Activated T-cell treated with anti-CD3 and anti-CD28 coated beads, Interleukin-2, amount 50 U/mL, for 48 hours (primary cell): ENCODE data around the gene SCRN1.

ENCODE experiments used
- DNase-seq, 2 experiments: peaks; one replicate each; pipeline ENCODE4 v3.0.0-alpha.2; 2020

Gene SCRN1

GRCh38 chr7:30003098-30003497 lies 13.5 kb upstream of the SCRN1 start:
- no peak for DNase-seq

GRCh38 chr7:30001998-30002397 lies 12.4 kb upstream of the SCRN1 start:
- no peak for DNase-seq

- DNase-seq, result no peak
Observed at GRCh38 chr7:29998489-29998888, 8.9 kb upstream of the SCRN1 start.

- DNase-seq, result no peak
Observed at GRCh38 chr7:29996321-29996720, 6.7 kb upstream of the SCRN1 start.

- no peak for DNase-seq
Observed at GRCh38 chr7:29995652-29996051, 6.1 kb upstream of the SCRN1 start.

- no peak for DNase-seq
Observed at GRCh38 chr7:29993140-29993539, 3.5 kb upstream of the SCRN1 start.

GRCh38 chr7:29991937-29992336 lies 2.3 kb upstream of the SCRN1 start:
- no peak for DNase-seq

GRCh38 chr7:29990931-29991330 lies 1.3 kb upstream of the SCRN1 start:
- DNase-seq, result no peak

GRCh38 chr7:29988424-29989256 lies 961 bp downstream of the SCRN1 start:
- peak; percentile 37 to 45 for DNase-seq

GRCh38 chr7:29987811-29988317 lies 1.7 kb downstream of the SCRN1 start:
- no peak for DNase-seq

GRCh38 chr7:29987083-29987482 lies 2.5 kb downstream of the SCRN1 start:
- no peak for DNase-seq

- no peak for DNase-seq
Observed at GRCh38 chr7:29980151-29980550, 9.4 kb downstream of the SCRN1 start.

GRCh38 chr7:29977886-29978651 lies 11.5 kb downstream of the SCRN1 start:
- no peak for DNase-seq

- DNase-seq, result no peak
Observed at GRCh38 chr7:29976673-29977415, 12.8 kb downstream of the SCRN1 start.

- no peak for DNase-seq
Observed at GRCh38 chr7:29976266-29976665, 13.3 kb downstream of the SCRN1 start.

GRCh38 chr7:29975561-29975960 lies 14.0 kb downstream of the SCRN1 start:
- DNase-seq, result no peak

- DNase-seq, result no peak
Observed at GRCh38 chr7:29974286-29974685, 15.3 kb downstream of the SCRN1 start.

- DNase-seq, result no peak
Observed at GRCh38 chr7:29972315-29972669, 17.3 kb downstream of the SCRN1 start.

GRCh38 chr7:29971566-29972314 lies 17.9 kb downstream of the SCRN1 start:
- no peak for DNase-seq

- DNase-seq, result no peak
Observed at GRCh38 chr7:29970158-29970557, 19.4 kb downstream of the SCRN1 start.

GRCh38 chr7:29969738-29970137 lies 19.9 kb downstream of the SCRN1 start:
- no peak for DNase-seq

GRCh38 chr7:29968683-29969395 lies 20.8 kb downstream of the SCRN1 start:
- DNase-seq, result no peak
